HepG2 (cell line): ENCODE measurements around the gene TWNK. TPM values are rescaled to one million over a fixed set of nuclear protein-coding genes. Genes with fewer than 3 reads are reported as not detected.
"Not testable (repeated sequence)": the region's sequence is repeated elsewhere in the genome, so short reads cannot be mapped to it uniquely, and the experiment has no call there.

Source experiments
- ATAC-seq: fragments of 200-7000 bp; cut with Tn5 transposase; 3 replicates; pipeline ENCODE4 v1.9.1; 2020; ENCODE audit warnings: mild to moderate bottlenecking, moderate library complexity
- BruUV-seq: library from RNA; stranded (reverse); fragments of 400-500 nt; replicated peaks from 2 replicates; lab custom pipeline; 2021; lab: Mats Ljungman, UMichigan
- CTCF ChIA-PET: fragments of 300-600 bp; formaldehyde crosslinking; extraction: SDS; loops from one replicate; lab custom pipeline; 2021; ENCODE audit warnings: low total read pairs, inconsistent platforms, low intra/inter-chr PET ratio; lab: Yijun Ruan, JAX
- POLR2A ChIA-PET: fragments of 350-600 bp; sonication (Branson Sonifier 250); formaldehyde crosslinking; loops from one replicate; lab custom pipeline; 2020; ENCODE audit warnings: antibody characterized with exemption, inconsistent platforms; lab: Yijun Ruan, JAX
- DNase-seq: peaks from one replicate; pipeline ENCODE4 v3.0.0-alpha.2; 2015; ENCODE audit warnings: low spot score
- FAIRE-seq: peaks from 3 replicates; lab custom pipeline; 2011; peaks lifted over from hg19 to GRCh38; lab: Jason Lieb, UNC
- H2AFZ ChIP-seq: one replicate; pipeline ENCODE4 v1.6.1; 2011; ENCODE audit warnings: low read length, inconsistent platforms
- H3K27ac ChIP-seq: fragments of 300-600 bp; 3 replicates; pipeline ENCODE4 v1.8.0; 2011; ENCODE audit warnings: mixed run types, mild to moderate bottlenecking, mixed read lengths, low read length, inconsistent platforms; ENCODE audit not compliant: insufficient read depth; ENCODE audit errors: extremely low read length
- H3K27me3 ChIP-seq, 2 experiments: fragments of 200-600 bp in 1 of 2; 2 replicates in 1 of 2; 3 replicates in 1 of 2; pipeline versions ENCODE4 v1.6.0 to v1.8.0; 2011; ENCODE audit warnings: low read length in 2 of 2, mild to moderate bottlenecking in 2 of 2, moderate library complexity in 2 of 2, inconsistent platforms in 1 of 2; ENCODE audit not compliant: insufficient read depth in 2 of 2, control insufficient read depth in 1 of 2
- H3K36me3 ChIP-seq, 2 experiments: fragments of 200-600 bp in 1 of 2; replicated peaks in 1 of 2; 2 replicates in 1 of 2; 3 replicates in 1 of 2; pipeline versions ENCODE4 v1.5.1 to v1.8.0; 2011; ENCODE audit warnings: low read length in 2 of 2, inconsistent platforms in 1 of 2; ENCODE audit not compliant: insufficient read depth in 2 of 2, control insufficient read depth in 1 of 2
- H3K4me1 ChIP-seq: 2 replicates; pipeline ENCODE4 v1.5.1; 2012; ENCODE audit warnings: low read length, inconsistent platforms; ENCODE audit not compliant: insufficient read depth
- H3K4me2 ChIP-seq: 2 replicates; pipeline ENCODE4 v1.6.0; 2011; ENCODE audit warnings: low read depth, low read length, inconsistent platforms
- H3K4me3 ChIP-seq, 3 experiments: fragments of 200-600 bp in 1 of 3; sonication (generic), shearing (Covaris generic) in 1 of 3; replicated peaks in 1 of 3; 2 replicates each; pipeline ENCODE4 v1.5.1; 2011 to 2016; ENCODE audit warnings: low read length in 3 of 3, inconsistent platforms in 2 of 3, low read depth in 2 of 3, mild to moderate bottlenecking in 2 of 3, control low read depth in 1 of 3, mixed read lengths in 1 of 3; ENCODE audit not compliant: insufficient read depth in 1 of 3
- H3K79me2 ChIP-seq: one replicate; pipeline ENCODE4 v1.6.1; 2011; ENCODE audit warnings: low read length, inconsistent platforms; ENCODE audit not compliant: insufficient read depth
- H3K9ac ChIP-seq: 2 replicates; pipeline ENCODE4 v1.6.0; 2011; ENCODE audit warnings: mild to moderate bottlenecking, low read depth, low read length, inconsistent platforms; ENCODE audit not compliant: insufficient read depth
- H3K9me3 ChIP-seq: 2 replicates; pipeline ENCODE4 v1.5.1; 2012; ENCODE audit warnings: mild to moderate bottlenecking, low read length
- H4K20me1 ChIP-seq: 2 replicates; pipeline ENCODE4 v1.6.0; 2011; ENCODE audit warnings: inconsistent platforms, mild to moderate bottlenecking, low read length, moderate library complexity; ENCODE audit not compliant: insufficient read depth
- BCL6 ChIP-seq: IDR thresholded peaks from 2 replicates; pipeline ENCODE4 v1.6.1; 2016; ENCODE audit warnings: missing genetic modification reagents, missing compliant biosample characterization
- CHD2 ChIP-seq: IDR thresholded peaks from 2 replicates; pipeline ENCODE4 v1.6.1; 2011; ENCODE audit warnings: low read depth, low read length, improper control_type of control experiment
- DPF2 ChIP-seq: sonication (generic); formaldehyde crosslinking; IDR thresholded peaks from 2 replicates; pipeline ENCODE4 v1.4.0; 2020; ENCODE audit warnings: mild to moderate bottlenecking, low read depth, missing genetic modification reagents, borderline replicate concordance
- HNF4A ChIP-seq: sonication (generic); formaldehyde crosslinking; IDR thresholded peaks from 2 replicates; pipeline ENCODE4 v1.4.0; 2020; ENCODE audit warnings: missing genetic modification reagents
- ISL2 ChIP-seq: sonication (generic); formaldehyde crosslinking; IDR thresholded peaks from 2 replicates; pipeline ENCODE4 v1.5.0; 2020; ENCODE audit warnings: missing genetic modification reagents
- LCORL ChIP-seq, 2 experiments: fragments of 450-650 bp in 1 of 2; sonication (generic) in 1 of 2; formaldehyde crosslinking in 1 of 2; IDR thresholded peaks; 2 replicates each; pipeline versions ENCODE4 v1.5.0 to v1.6.1; 2017 to 2020; ENCODE audit warnings: antibody characterized with exemption in 1 of 2, missing genetic modification reagents in 1 of 2
- PPARG ChIP-seq: conservative IDR thresholded peaks from 2 replicates; pipeline ENCODE4 v1.6.1; 2016; ENCODE audit warnings: missing biosample characterization, missing genetic modification reagents
- RXRB ChIP-seq: IDR thresholded peaks from 2 replicates; pipeline ENCODE4 v1.6.1; 2016; ENCODE audit warnings: borderline replicate concordance, missing genetic modification reagents, missing compliant biosample characterization
- SOX13 ChIP-seq, 3 experiments: fragments of 450-650 bp in 1 of 3; sonication (generic) in 1 of 3; formaldehyde crosslinking in 1 of 3; IDR thresholded peaks in 2 of 3; conservative IDR thresholded peaks in 1 of 3; 2 replicates each; pipeline versions ENCODE4 v1.5.0 to v1.6.1; 2016 to 2020; ENCODE audit warnings: antibody characterized with exemption in 1 of 3, mild to moderate bottlenecking in 1 of 3, missing compliant biosample characterization in 1 of 3, missing genetic modification reagents in 1 of 3, moderate library complexity in 1 of 3
- TARDBP ChIP-seq: sonication (generic); formaldehyde crosslinking; IDR thresholded peaks from 2 replicates; pipeline ENCODE4 v1.8.0; 2022; ENCODE audit warnings: mild to moderate bottlenecking, missing genetic modification reagents
- ZNF782 ChIP-seq: sonication (generic); formaldehyde crosslinking; IDR thresholded peaks from 2 replicates; pipeline ENCODE4 v1.4.0; 2020; ENCODE audit warnings: missing genetic modification reagents, mild to moderate bottlenecking, borderline replicate concordance
- WGBS: methylation state at CpG from one replicate; pipeline ENCODE4 v1.1.6; 2017; ENCODE audit warnings: low lambda C conversion rate; 5-methylcytosine and 5-hydroxymethylcytosine counted together
- in situ Hi-C: cut with HindIII; loops from 2 replicates; pipeline ENCODE4 v1.10.0; 2017; ENCODE audit warnings: low pct_unique_long_range_greater_than_20kb; ENCODE audit not compliant: extremely low pct_ligation_motif_present
- intact Hi-C: fragments of 100-400 bp; cut with micrococcal nuclease; formaldehyde crosslinking; loops from one replicate; pipeline ENCODE4 v1.10.0; 2022; ENCODE audit not compliant: unreplicated experiment
- polyA plus RNA-seq, 8 experiments: library from polyadenylated mRNA; depleted of rRNA in 3 of 8; stranded (reverse) in 7 of 8; unstranded in 1 of 8; fragments of >200 nt; fragmentation: Illumina TruSeq in 4 of 8; extraction: Trizol in 4 of 8; gene quantifications; 2 replicates each; pipeline versions ENCODE4 v1.2.1 to v1.2.3, GENCODE V29; 2011 to 2016; ENCODE audit warnings: low read depth in 4 of 8, missing spikeins in 1 of 8, mixed read lengths in 1 of 8; ENCODE audit not compliant: insufficient read depth in 1 of 8
- total RNA-seq, 5 experiments: library from RNA; depleted of rRNA; stranded (reverse); fragments of >200 nt; fragmentation: Illumina TruSeq; extraction: Trizol; gene quantifications; 2 replicates each; pipeline ENCODE4 v1.2.3, GENCODE V29; 2016; ENCODE audit warnings: low read depth in 1 of 5
- TF ChIP-seq, protein P1 (sequence below): sonication (generic); formaldehyde crosslinking; IDR thresholded peaks from 2 replicates; pipeline ENCODE4 v1.9.0; 2022; ENCODE audit warnings: missing genetic modification reagents, mild to moderate bottlenecking, borderline replicate concordance
- TF ChIP-seq, protein P2 (sequence below): sonication (generic); formaldehyde crosslinking; IDR thresholded peaks from 2 replicates; pipeline ENCODE4 v1.4.0; 2020; ENCODE audit warnings: missing genetic modification reagents
- TF ChIP-seq, protein P3 (sequence below): sonication (generic); formaldehyde crosslinking; IDR thresholded peaks from 2 replicates; pipeline ENCODE4 v1.4.0; 2020; ENCODE audit warnings: missing genetic modification reagents, borderline replicate concordance

TWNK gene
- total and polyA plus RNA-seq, 2 of the 13 experiments (the other 11 are each of a cell fraction or from before 2014, with no cell fraction given) = 10.7 to 16.5 TPM

DNA sequence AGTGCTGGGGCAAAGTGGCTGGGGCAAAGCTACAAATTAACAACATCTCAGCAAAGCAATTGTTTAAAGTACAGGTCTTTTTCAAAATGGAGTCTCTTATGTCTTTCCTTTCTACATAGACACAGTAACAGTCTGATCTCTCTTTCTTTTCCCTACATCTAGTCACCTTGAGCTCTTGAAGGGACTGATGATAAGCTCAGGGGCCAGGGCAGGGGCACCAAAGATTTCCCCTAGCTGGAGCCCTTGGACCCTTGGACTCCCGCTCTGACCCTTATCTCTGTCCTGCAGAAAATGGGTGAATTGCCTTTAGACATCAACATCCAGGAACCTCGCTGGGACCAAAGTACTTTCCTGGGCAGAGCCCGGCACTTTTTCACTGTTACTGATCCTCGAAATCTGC lies 47.1 kb downstream of the TWNK start (continued):
- peak; percentile 55; the same call in 1 of the 2 replicates for TF ChIP-seq ISL2
- TF ChIP-seq, protein P1, sequence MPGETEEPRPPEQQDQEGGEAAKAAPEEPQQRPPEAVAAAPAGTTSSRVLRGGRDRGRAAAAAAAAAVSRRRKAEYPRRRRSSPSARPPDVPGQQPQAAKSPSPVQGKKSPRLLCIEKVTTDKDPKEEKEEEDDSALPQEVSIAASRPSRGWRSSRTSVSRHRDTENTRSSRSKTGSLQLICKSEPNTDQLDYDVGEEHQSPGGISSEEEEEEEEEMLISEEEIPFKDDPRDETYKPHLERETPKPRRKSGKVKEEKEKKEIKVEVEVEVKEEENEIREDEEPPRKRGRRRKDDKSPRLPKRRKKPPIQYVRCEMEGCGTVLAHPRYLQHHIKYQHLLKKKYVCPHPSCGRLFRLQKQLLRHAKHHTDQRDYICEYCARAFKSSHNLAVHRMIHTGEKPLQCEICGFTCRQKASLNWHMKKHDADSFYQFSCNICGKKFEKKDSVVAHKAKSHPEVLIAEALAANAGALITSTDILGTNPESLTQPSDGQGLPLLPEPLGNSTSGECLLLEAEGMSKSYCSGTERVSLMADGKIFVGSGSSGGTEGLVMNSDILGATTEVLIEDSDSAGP (CRISPR knock-in tag) = peak; percentile 41; the same call in 1 of the 2 replicates
- TF ChIP-seq DPF2 = 0 out of 2 replicates have a peak, but pooled peaks have one; percentile 34
- TF ChIP-seq BCL6 (CRISPR knock-in tag) = peak; percentile 93
- TF ChIP-seq LCORL, SOX13 (IDR thresholded peaks at IDR 0.05): not testable (repeated sequence)
- peak; percentile 62 for TF ChIP-seq LCORL (CRISPR knock-in tag; IDR thresholded peaks at IDR 0.05)
- TF ChIP-seq TARDBP (CRISPR knock-in tag) = peak; percentile 64
- TF ChIP-seq RXRB (CRISPR knock-in tag) = peak; percentile 45; the same call in 1 of the 2 replicates
- TF ChIP-seq PPARG = peak; percentile 59
- TF ChIP-seq SOX13 (CRISPR knock-in tag; conservative IDR thresholded peaks at IDR 0.05 in 1 of 2, IDR thresholded peaks at IDR 0.05 in 1 of 2) = peak in 1 of 2 experiments; percentile 39; a peak in 1 of 4 replicates
- TF ChIP-seq, all 625 proteins: peak for 71; not testable (repeated sequence) for 554

DNA sequence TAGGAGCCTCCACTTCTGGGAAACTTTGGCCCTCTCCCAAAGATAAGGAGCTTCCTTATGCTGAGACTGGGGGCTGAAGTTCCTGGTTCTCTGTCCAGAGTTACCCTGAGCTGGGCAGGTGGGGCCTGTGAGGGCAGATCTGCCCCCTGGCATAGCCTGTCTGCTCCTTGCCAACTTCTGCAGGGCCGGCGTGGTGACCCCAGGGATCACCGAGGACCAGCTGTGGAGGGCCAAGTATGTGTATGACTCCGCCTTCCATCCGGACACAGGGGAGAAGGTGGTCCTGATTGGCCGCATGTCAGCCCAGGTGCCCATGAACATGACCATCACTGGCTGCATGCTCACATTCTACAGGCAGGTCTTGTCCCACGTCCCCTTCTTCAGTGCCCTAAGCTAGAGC lies 48.0 kb downstream of the TWNK start:
- H4K20me1 ChIP-seq = no peaks in the 10 kb centered on the region
- no peak for ATAC-seq
- no peak overlapping the region for H3K4me3 ChIP-seq
- DNase-seq = no peak
- no peak overlapping the region for H2AFZ ChIP-seq
- no peak overlapping the region for H3K27ac ChIP-seq
- H3K9ac ChIP-seq = no peak overlapping the region
- FAIRE-seq = no peak
- 100% methylated on average over 2 of the region's 7 CpGs for WGBS
- POLR2A ChIA-PET = interaction anchor here (1.2 to 1.5 kb wide), 3 partner anchors 8 to 30 kb away, joined by 3 to 15 read pairs (median 12); partner anchors contain the start of gene KAZALD1
- H3K79me2 ChIP-seq = no peaks in the 10 kb centered on the region
- intact Hi-C loops = no loop called here
- H3K4me1 ChIP-seq = peaks cover 46% of the 10 kb centered on the region
- no peak overlapping the region for H3K4me2 ChIP-seq
- BruUV-seq = no TSS peak
- H3K9me3 ChIP-seq = no peaks in the 10 kb centered on the region
- CTCF ChIA-PET = no interaction called here
- peaks cover 9 to 31% of the 10 kb centered on the region in 2 experiments; a peak in 3 of 5 replicates for H3K36me3 ChIP-seq
- no peaks in the 10 kb centered on the region; a peak in 1 of 5 replicates for H3K27me3 ChIP-seq
- in situ Hi-C loops = no loop called here
- TF ChIP-seq CHD2 = no peak
- no peak for TF ChIP-seq HNF4A
- TF ChIP-seq, protein P2, sequence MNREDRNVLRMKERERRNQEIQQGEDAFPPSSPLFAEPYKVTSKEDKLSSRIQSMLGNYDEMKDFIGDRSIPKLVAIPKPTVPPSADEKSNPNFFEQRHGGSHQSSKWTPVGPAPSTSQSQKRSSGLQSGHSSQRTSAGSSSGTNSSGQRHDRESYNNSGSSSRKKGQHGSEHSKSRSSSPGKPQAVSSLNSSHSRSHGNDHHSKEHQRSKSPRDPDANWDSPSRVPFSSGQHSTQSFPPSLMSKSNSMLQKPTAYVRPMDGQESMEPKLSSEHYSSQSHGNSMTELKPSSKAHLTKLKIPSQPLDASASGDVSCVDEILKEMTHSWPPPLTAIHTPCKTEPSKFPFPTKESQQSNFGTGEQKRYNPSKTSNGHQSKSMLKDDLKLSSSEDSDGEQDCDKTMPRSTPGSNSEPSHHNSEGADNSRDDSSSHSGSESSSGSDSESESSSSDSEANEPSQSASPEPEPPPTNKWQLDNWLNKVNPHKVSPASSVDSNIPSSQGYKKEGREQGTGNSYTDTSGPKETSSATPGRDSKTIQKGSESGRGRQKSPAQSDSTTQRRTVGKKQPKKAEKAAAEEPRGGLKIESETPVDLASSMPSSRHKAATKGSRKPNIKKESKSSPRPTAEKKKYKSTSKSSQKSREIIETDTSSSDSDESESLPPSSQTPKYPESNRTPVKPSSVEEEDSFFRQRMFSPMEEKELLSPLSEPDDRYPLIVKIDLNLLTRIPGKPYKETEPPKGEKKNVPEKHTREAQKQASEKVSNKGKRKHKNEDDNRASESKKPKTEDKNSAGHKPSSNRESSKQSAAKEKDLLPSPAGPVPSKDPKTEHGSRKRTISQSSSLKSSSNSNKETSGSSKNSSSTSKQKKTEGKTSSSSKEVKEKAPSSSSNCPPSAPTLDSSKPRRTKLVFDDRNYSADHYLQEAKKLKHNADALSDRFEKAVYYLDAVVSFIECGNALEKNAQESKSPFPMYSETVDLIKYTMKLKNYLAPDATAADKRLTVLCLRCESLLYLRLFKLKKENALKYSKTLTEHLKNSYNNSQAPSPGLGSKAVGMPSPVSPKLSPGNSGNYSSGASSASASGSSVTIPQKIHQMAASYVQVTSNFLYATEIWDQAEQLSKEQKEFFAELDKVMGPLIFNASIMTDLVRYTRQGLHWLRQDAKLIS (CRISPR knock-in tag) = no peak
- TF ChIP-seq, protein P3, sequence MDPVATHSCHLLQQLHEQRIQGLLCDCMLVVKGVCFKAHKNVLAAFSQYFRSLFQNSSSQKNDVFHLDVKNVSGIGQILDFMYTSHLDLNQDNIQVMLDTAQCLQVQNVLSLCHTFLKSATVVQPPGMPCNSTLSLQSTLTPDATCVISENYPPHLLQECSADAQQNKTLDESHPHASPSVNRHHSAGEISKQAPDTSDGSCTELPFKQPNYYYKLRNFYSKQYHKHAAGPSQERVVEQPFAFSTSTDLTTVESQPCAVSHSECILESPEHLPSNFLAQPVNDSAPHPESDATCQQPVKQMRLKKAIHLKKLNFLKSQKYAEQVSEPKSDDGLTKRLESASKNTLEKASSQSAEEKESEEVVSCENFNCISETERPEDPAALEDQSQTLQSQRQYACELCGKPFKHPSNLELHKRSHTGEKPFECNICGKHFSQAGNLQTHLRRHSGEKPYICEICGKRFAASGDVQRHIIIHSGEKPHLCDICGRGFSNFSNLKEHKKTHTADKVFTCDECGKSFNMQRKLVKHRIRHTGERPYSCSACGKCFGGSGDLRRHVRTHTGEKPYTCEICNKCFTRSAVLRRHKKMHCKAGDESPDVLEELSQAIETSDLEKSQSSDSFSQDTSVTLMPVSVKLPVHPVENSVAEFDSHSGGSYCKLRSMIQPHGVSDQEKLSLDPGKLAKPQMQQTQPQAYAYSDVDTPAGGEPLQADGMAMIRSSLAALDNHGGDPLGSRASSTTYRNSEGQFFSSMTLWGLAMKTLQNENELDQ (CRISPR knock-in tag) = no peak
- no peak for TF ChIP-seq ZNF782 (CRISPR knock-in tag)
